ENCODE results near the gene CCNL2. TPM values are rescaled to one million over a fixed set of nuclear protein-coding genes. Genes with fewer than 3 reads are reported as not detected.
"Not testable (repeated sequence)": the region's sequence is repeated elsewhere in the genome, so short reads cannot be mapped to it uniquely, and the experiment has no call there.

The CCNL2 gene
- total RNA-seq, 1 donor from 2014 or later, result 120 TPM

DNA sequence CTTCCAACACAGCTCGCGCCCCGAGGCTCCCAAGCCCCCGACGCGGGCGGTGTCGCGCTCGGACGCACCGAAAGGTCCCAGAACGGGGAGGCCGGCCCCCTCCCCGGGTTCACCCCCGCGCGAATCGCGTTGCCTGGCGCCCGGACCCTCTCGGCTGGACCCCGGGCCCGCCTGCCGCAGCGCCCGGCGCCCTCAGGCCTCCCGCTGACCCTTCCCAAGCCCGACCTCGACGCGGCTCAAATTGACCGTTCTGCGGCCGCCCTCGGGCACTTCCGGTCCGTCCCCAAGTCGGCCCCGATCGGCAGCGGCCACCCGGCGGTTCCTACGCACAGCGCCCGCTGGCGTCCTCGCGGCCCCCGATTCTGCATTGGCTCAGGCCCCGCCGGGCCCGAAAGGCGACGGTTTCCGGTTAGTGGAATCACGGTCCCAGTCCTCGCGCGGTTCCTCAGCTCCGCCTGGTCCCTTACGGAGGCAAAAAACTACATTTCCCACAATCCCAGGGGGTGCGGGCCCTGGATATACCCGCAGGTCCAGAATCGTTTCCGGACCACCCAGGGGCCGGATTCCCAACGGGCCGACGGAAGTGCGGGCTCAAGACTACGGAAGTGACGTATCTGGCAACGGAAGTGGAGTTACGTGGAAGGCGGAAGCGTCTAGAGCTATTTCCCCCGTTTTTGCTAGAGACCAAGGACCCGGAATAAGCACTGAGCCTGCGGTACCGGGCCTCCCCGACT, 24.0 kb downstream of the CCNL2 start, which contains the start of gene AURKAIP1:
Gene AURKAIP1 (minus strand): TSS at position 279 of the 734 bp plus-strand sequence. CDS start 451 bp downstream, outside the sequence.
- intact Hi-C loops (cut with micrococcal nuclease), result loop anchor here (1.0 kb wide), 12 partner anchors 24 to 362 kb away; partner anchors contain the start of genes ATAD3B, C1orf159, CCNL2 and CPTP

DNA sequence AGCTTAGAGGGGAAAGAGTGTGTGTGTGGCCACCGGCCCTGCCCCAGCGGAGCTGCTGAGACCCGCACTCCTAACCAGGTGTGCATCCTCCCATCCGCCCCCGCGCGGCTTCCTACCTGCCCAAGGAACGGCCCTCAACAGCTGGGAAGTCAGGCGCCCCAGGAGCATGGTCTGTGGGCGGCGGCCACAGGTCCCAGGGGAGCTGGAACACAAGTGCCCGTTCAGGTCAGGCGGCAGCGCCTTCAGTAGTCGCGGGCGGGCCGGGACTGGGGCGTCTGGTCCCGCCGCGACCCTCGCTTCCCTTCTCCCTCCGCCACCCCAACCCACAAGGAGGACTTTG, 24.6 kb downstream of the CCNL2 start:
- intact Hi-C loops (cut with micrococcal nuclease), result no loop called here

DNA sequence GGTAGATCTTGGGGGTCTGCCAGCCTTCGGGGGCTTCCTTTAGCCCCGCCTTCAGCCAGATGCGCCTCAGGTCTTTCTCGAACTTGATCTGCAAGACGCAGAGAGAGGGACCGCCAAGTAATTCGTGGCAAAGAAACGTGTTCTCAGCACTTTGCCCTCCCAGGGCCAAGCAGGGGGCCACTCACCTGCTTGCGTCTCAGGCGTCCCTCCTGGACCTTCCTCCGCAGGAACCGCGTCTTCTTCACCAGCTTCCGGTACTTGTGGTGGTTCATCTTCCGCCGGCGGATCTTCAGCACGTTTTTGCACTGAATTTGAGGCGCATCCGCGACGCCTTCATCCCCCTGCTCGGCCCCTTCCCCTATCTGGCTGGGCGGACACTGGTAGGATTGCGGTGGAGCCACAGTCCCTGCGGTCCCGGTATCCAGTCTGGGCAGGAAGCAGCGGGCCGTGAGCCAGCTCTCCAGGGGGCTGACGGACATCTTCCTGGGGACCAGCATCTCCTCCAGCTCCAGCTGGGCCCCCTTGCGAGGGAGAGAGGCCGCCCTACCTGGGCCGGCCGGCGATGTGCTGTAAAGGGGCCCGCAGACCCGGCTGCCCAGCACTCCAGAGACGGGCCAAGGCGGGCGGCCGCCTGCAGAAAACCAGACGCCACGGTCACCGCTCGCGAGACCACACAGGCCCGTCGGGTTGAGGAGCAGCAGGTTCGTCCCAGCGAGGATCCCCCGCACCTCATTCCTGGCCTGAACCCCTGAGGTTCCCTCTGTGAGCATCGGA, 25.1 kb downstream of the CCNL2 start:
- intact Hi-C loops (cut with micrococcal nuclease), result no loop called here

DNA sequence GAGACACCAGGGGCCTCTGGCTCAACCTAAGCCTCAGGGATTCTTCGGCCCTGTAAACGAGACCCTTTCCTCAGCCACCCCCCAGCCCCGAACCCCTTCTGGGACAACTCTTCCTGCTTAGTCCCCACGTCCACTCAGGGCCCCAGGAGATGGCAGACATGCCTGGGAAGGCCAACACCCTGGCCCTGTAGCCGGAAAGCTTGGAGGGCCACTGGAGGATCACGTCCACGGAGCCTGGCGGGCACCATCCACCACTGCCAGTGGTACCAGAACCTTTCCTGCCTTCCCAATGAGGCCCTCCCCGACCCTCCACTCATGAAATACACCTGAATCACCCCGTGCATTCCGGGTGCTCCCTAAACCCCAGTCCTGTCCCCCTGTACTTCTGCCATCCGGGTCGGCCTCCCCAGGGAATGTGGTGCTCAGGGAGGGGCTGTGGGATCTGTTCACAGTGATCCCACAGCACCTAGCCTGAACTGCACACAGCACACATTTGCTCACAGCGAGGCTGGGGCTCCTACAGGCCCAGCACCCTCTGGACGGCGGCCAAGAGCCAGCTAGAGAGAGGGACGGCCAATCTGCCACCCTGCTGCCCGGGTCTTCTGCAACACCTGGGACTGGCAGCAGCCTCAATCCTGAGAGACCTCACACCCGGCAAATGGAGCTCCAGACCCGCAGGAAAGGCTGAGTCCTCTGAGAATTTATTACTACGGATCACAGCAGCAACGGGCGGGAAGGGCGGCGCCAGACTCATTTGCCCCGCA, 25.9 kb downstream of the CCNL2 start:
- intact Hi-C loops (cut with micrococcal nuclease), result no loop called here

DNA sequence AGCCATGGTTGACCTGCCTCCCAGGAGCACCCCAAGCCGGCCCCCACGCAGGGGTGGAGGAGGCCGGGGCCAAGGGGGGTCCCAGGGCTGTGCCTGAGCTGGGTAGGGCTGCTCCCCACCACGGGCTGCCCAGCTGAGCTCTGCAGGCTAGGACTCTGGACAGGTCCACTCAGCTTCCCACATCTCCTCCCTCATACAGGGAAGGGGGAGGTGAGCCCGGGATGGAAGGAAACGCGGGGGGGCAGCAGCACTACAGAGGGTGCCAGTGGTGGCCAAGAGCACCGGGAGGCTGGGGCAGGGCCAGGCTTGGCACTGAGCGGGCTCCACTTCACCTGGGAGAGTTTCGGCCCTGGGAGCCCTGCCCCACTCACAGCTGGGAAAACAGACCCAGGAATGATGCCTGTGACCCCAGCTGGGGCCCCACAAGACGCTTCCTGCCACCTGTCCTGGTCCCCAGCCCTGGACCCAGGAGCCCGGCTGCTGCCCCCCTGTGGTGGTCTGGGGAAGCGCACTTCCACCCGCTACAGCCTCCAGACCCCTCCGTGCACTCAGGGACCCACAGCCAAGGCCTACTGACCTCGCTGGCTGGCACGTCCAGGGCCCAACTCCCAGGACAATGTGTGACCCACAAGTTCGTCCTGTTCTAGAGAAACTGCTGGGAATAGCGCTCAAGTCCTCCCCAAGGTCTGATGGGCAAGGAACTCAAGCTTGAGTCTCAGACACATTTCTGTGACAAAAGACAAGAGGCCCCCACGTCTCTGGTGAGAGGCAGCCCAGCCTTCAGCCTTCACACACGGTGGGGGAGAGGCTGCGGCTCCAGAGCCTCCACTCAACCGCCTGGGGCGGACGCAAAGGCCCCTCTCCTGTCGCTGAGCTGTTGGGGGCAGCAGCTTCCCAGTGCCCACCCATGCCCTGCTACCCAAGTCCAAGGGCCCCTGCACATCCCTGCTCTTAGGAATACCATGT, 27.1 kb downstream of the CCNL2 start:
- intact Hi-C loops (cut with micrococcal nuclease), result no loop called here

DNA sequence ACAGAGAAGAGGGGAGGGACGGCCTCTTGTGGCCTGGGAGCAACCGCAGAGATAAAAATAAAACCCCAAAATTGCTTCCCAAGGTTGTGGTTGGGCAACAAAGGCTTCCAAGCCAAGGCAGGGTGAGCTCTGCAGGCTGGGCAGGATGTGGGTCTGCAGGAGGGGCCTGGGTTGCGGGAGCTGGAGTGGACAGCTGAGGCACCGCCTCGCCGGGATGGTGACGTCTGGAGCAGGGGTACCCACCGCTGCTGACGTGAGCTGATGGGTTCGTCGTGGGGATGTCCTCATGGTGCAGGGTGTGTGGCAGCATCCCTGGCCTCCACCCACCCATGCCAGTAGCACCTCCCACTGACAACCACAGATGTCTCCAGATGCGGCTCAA, 27.8 kb downstream of the CCNL2 start:
- intact Hi-C loops (cut with micrococcal nuclease), result no loop called here

DNA sequence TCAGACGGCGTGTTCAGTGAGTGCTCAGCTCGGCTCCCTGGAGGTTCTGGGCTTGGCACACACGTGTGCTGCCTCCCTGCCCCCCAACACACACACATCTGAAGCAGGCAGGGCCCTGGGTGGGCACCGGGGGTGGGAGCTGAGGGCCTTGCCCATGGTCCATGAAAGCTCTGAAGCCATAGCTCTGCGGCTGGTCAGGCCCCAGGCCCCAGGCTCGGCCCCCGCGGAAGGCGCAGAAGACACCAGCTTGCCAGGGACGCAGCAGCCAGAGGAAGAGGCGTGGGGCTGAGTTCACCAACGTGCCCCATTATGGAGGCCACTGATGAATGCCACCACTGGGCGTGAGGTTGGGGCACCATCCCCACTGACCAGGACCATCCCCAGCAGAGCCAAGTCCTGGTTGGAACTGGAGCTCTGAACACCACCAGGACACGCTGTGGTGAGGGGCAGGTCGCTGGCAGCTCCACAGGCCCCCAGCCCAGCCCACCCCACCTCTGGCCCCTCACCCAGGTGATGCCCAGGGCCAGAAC, 28.3 kb downstream of the CCNL2 start:
- intact Hi-C loops (cut with micrococcal nuclease), result no loop called here

DNA sequence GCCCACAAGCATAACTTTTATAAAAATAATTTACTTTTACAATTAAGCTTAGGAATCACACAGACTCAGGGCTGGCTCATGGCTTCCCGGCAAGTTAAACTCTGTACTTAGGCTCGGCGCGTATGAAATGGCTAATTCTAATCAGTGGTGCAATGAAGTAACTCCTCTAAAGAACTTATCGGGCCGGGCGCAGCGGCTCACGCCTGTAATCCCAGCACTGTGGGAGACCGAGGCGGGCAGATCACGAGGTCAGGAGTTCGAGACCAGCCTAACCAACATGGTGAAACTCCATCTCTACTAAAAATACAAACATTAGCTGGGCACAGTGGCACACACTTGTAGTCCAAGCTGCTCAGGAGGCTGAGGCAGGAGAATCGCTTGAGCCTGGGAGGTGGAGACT, 29.0 kb downstream of the CCNL2 start:
- intact Hi-C loops (cut with micrococcal nuclease), result not testable (repeated sequence)

DNA sequence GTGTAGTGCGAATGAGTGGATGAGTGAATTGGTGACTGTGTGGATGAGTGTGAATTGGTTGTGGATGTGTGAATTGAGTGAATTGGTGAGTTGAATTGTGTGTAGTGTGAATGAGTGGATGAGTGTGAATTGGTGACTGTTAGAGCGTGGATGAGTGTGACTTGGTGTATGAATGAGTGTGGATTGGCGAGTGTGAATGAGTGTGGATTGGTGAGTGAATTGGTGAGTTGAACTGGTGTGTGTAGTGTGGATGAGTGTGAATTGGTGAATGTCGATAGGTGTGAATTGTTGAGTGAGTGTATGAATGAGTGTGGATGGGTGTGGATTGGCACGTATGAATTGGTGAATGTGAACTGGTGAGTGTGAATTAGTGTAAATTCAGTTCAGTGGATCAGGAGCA, 31.8 kb downstream of the CCNL2 start:
- intact Hi-C loops (cut with micrococcal nuclease), result no loop called here

DNA sequence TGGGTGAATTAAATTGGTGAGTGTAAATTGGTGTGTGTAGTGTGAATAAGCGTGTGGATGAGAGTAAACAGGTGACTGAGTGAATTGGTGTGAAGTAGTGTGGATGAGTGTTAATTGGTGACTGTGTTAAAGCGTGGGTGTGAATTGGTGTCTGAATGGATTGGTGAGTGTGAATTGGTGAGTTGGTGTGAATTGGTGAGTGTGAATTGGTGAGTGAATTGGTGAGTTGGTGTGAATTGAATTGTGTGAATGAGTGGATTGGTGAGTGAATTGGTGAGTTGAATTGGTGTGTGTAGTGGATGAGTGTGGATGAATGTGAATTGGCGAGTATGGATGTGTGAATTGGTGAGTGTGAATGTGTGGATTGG, 32.5 kb downstream of the CCNL2 start:
- intact Hi-C loops (cut with micrococcal nuclease), result no loop called here

DNA sequence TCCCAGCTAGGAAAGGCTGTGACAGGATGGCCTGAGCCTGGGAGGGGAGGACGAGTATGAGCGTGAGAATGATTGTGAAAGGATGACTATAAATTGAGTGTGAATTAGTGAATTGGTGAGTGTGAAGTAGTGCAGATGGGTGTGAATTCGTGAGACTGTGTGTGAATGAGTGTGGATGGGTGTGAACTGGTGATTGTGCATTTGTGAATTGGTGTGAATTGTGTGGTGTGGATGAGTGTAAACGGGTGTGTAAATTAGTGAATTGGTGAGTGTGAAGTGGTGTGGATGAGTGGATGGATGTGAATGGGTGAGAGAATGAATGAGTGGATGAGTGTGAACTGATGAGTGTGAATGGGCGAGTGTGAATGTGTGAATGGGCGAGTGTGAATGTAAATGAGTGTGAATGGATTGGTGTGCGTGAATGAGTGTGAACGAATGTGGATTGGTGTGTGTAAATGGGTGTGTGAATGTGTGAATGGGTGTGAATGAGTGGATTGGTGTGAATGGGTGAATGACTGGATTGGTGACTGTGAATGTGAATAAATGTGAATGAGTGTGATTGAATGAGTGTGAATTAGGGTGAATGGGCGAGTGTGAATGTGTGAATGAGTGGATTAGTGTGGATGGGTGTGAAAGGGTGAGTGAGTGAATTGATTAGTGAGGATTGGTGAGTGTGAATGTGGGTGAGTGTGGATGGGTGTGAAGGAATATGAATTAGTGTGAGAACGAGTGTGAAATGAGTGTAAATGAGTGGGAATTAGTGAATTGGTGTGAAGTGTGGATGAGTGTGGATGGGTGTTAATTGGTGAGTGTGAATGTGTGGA, 33.0 kb downstream of the CCNL2 start:
- intact Hi-C loops (cut with micrococcal nuclease), result no loop called here

DNA sequence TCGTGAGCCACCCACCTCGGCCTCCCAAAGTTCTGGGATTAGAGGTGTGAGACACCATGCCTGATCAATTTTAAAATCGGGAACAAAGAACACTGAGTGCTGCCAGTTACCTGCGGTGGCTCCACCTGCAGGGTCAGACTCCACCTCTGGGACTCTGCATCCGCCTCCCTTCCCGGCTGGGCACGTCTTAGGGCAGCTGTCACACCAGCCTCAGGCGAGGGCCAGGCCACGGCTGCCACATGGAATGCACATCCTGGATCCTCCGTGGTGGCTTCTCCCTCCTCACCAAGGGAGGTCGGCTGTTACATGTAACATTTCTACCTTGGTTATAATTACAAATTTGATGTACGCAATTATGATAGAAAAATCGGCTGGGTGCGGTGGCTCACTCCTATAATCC, 34.9 kb downstream of the CCNL2 start:
- intact Hi-C loops (cut with micrococcal nuclease), result no loop called here

DNA sequence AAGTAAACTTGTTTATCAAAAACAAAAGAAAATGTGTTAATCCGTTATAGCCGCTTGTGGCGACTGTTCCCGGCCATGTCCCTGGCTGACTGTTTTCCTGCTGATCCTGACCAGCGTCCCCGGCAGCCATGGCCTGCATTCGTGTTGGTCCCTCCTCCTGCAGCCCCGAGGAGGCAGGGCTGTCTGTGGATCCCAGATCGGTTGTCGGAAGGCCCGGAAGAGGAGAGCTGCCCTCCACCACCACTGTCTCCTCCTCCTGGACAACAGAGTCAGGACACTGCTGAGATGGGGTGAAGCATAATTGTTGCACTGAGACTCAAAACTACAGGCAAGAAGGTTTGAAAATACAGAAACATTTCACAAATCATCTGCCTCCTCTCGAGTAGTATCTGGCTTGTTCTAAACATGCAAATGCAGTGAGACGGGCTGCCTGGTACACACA, 37.1 kb downstream of the CCNL2 start:
- intact Hi-C loops (cut with micrococcal nuclease), result no loop called here

DNA sequence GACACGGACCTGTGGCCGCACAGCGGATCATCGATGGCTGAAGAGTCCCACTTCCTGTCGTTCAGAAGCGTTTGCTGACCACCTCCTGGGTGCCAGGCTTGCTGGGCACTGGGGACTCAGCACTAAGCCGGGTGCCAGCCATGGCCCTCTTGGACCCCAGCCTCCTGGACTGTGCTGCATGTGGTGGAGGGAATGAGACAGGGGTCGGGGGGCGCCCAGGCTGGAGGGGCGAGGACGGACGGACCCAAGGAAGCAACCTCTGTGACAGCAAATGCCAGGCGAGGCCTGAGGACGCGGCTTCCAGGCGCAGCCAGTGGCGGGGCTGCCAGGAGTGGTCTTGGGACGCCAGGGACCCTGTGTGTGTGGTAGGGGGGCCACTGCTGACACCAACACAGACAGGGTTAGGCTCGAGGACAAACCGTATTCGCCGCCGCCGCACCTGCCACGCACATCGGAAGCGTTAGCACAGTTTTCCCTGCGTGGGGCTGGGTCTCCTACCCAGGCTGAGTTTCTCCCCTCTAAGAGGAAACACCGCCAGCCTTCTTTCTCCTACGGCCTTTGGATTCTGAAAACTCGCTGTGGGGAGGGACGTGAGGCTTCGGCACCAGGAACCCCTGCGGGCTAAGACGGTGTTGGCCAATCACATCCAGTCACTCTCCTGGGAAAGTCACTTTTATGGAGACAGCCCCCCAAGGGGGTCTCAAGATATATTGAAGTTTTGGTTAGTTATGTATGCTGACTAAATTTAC, 37.7 kb downstream of the CCNL2 start:
- intact Hi-C loops (cut with micrococcal nuclease), result no loop called here

DNA sequence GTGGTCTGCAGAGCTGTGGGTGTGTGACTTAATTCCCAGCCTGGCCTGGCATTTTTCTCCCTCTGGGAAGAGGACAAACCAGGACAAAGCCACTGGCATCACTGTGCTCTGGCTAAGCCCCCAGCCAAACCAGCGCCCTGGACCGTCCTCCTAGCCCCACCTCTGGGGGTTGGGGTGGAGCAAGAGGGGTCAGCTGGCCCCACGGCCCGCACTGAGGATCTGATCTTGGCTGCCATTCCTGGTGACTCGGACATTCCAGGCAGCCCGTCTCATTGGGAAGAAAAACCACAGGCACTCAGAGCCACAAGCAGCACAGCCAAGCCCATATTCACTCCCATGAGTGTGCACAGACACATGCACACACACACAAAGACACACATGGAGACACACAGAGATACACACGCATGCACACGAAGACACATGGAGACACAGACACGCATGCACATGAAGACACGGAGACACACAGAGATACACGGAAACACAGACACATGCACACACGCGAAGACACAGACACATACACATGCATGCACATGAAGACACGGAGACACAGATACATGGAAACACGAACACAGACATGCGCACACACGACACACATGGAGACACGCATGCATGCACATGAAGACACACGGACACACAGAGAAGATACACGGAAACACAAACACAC, 38.5 kb downstream of the CCNL2 start:
- intact Hi-C loops (cut with micrococcal nuclease), result no loop called here

DNA sequence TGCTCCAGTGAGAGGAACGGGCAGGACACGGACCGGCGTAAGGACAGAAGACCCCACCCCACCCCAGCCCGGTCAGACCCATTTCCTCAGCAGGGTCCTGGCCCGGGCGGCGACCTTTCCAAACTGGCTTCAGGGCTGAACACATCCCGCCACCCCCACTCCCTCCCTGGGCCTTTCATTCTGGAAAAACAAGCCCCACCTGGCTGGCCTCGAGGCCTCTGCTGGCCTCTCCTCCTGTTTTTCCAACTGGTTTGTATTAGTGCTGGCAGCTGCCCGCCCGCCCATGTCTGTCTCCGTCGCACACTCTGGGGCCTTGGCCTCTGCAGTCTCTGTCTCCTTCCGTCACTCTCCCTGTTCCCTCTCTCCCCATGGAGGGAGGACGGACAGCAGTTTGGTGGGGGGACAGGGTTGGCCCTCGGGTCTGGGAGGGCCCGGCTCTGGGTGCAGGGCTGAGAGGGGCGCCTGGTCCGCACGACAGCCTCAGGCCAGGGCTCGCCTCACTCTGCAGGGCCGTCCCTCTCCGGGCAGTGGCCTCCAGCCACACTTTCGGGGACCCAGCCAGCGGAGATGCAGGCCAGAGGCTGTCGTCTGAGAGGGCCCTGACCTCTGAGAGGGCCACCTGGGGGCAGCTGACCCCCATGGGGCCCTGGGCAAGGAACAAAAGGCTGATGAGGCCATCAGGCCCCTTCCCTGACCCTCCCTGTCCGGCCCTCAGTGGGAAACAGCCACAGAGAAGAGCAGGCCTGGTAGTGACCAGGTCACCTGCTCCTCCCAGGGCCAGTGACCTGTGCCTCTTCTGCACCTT, 39.3 kb downstream of the CCNL2 start:
- intact Hi-C loops (cut with micrococcal nuclease), result no loop called here

DNA sequence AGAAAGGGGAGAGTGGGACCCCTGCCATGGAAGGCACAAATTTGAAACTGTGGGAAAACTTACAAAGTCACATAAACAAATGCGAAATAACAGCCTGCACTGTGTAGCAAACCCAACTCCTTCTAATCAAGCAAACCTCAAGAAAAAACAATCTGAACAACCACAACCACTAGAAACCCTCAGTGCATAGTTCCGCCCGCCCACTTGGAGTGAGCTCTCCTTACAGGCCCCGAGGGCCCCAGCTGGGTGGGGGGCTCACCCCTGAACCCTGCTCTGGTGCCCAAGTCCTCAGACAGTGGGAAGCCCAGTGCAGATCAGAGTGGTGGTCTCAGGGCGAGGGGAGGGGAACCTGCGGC, 39.8 kb downstream of the CCNL2 start:
- intact Hi-C loops (cut with micrococcal nuclease), result no loop called here

All from T-helper 1 cell treated with Interleukin-12 subunit alpha and Interleukin-12 subunit beta and Interleukin-4 antibody, amounts not matched to agents 30 ng/mL and 1 ng/mL, for 36 hours (primary cell).